HG02763 (cell line): ENCODE results near the gene OR13J1.
"Not testable (repeated sequence)": the region's sequence is repeated elsewhere in the genome, so short reads cannot be mapped to it uniquely, and the experiment has no call there.

Experiments used
- ATAC-seq: cut with Tn5 transposase; IDR thresholded peaks from one replicate; pipeline ENCODE4 v1.9.1; 2021; ENCODE audit warnings: mild to moderate bottlenecking, moderate library complexity; ENCODE audit not compliant: unreplicated experiment

OR13J1 gene

GRCh38 chr9:35905051-35905781, 35.0 kb upstream of the OR13J1 start:
- ATAC-seq = no peak

DNA sequence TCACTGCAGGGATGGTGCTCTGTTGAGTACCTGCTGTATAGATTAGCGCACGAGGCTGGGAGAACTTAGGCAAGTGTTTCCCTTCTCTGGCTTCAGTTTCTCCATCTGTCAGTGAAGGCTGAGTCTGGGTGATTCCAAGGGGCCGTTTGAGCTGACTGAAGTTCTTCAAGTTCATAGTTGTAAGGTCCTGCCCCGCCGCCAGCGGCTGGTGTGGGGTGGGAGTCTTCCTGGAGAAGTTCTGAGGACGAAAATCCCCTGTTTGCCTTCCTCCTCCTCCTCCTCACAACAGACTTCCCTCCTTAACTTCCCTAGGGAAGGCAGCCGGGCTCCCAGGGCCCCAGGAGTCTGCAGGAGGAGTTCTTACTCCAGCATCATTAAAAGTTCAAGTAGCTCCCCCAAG, 34.1 kb upstream of the OR13J1 start:
- no peak for ATAC-seq

DNA sequence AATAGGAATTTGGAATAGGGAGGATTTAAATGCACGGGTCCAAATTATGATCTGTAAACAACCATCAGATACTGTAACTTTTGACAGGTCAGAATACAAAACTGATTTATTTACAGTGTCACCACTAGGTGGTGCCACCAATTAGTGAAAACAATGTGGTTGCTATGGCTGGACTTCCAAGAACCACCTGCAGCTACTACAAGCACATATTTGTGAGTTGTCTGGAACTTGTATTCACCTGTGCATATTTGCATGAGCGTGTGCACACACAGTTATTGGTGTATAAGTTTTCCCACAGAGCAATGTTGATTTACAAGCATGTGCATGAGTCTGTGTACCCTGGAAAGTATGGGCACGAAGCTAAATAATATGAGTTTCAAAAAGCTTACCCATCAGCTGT, 32.8 kb upstream of the OR13J1 start:
- no peak for ATAC-seq

DNA sequence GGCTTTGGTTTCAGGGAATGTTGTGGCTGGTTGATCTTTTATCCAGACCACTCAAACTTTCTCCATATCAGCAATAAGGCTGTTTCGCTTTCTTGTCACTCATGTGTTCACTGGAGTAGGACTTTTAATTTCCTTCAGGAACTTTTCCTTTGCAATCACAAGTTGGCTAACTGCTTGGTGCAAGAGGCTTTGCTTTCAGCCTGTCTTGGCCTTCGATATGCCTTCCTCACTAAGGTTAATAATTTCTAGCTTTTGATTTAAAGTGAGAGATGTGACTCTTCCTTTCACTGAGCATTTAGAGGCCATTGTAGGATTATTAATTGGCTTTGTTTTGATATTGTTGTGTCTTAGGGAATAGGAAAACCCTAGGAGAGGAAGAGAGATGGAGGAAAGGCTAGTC, 28.8 kb upstream of the OR13J1 start:
- ATAC-seq = no peak

DNA sequence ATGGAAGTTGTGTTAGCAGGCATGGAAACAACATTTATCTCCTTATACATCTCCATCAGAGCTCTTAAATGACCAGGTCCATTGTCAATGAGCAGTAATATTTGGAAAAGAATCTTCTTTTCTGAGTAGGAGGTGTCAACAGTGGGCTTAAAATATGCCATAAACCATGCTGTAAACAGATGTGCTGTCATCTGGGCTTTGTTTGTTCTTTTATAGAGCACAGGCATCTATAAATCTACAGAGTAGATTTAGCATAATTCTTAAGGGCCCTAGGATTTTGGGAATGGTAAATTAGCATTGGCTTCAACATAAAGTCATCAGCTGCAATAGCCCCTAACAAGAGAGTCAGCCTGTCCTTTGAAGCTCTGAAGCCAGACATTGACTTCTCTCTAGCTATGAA, 28.1 kb upstream of the OR13J1 start:
- ATAC-seq = no peak

- ATAC-seq = not testable (repeated sequence)
These were observed 27.3 kb upstream of the OR13J1 start for GRCh38 chr9:35897376-35898099.

DNA sequence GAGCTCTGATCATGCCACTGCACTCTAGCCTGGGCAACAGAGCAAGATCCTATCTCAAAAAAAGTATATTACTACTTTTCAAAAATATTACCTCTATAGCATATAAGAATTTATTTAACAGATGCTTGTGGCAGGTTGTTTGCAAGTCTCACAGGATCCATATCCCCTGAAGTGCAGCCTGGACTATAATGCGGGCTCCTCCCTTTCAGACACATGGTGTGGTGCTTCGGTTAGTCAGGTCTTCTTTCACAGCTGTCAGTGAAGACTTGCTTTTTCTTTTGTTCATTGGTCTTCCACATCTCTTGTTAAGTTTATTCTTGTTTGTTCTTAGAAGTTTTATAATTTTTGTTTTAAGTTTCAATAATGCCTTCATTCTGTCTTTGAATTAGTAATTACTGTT, 26.4 kb upstream of the OR13J1 start:
- ATAC-seq = no peak

DNA sequence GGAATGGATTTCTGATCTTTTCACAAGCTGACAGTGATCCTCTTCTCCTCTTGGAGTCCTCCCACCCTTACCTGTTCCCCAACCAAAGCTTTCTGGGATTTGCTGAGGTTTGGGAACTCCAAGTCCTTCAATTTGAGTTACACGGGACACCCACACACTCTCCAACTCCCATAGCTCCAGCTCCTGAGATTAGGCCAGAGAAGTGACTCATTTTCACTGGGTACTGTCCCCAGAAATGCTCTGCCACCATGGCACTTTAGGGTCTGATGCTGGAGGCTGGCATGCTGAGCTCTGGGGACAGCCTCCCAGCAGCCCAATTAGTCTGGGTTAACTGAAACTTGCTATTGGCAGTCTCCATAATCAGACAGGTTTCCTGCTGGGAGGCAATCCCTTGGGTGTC, 21.9 kb upstream of the OR13J1 start:
- no peak for ATAC-seq

- ATAC-seq = no peak
These were observed 21.4 kb upstream of the OR13J1 start for GRCh38 chr9:35891646-35892045.

GRCh38 chr9:35884908-35885307, 14.7 kb upstream of the OR13J1 start:
- not testable (repeated sequence) for ATAC-seq

- ATAC-seq = no peak
These were observed 12.8 kb upstream of the OR13J1 start for GRCh38 chr9:35882996-35883395.

DNA sequence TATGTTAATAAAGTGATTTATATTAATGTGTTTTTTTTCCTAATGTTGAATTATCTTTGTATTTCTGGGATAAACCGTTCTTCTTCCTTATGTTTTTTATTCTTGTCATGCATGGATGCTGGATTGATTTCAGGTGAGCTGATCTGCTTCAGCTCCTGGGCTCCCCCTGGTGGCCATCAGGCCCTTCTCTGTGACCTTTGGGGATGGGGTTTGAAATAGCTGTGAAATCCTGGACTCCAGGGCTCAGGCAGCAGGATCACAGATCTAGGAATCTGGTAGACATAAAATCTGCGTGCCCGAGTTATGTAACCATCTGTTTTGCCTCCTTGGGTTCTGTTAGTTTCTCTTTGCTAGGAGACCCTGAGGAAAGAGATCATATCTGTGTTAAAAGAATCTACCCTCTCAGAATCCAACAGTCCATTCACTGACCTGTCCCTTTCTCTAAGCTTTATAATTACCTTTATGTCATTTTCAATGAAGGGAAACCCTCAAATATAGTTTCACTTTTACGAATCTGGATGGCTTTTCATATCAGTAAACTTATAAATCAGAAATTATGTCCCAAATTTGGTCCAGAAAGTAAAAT, 12.2 kb upstream of the OR13J1 start:
- ATAC-seq = no peak

- no peak for ATAC-seq
These were observed 2.3 kb upstream of the OR13J1 start for GRCh38 chr9:35872505-35872904.

DNA sequence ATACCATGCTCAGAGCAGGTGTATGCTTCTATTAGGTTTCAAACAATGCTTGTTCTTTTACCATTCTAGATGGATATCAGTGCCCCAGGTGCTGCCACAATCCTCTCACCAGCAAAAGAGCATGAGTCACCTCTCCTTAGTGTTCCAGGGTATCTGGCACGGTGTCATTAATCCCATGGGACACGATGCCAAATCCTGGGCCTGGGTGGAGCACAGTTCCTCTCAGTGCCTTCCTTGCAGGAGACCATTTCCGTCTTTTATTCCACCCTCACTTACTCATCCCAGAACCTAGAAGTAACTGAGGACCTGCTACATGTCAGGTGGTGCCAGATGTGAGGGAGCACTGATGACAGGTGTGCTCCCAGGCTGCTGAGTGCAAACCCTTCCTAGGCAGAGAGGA, 1.3 kb upstream of the OR13J1 start:
- ATAC-seq = no peak

GRCh38 chr9:35869621-35870216, 482 bp downstream of the OR13J1 start:
- no peak for ATAC-seq

- ATAC-seq = no peak
These were observed 1.3 kb downstream of the OR13J1 start for GRCh38 chr9:35868933-35869332.

DNA sequence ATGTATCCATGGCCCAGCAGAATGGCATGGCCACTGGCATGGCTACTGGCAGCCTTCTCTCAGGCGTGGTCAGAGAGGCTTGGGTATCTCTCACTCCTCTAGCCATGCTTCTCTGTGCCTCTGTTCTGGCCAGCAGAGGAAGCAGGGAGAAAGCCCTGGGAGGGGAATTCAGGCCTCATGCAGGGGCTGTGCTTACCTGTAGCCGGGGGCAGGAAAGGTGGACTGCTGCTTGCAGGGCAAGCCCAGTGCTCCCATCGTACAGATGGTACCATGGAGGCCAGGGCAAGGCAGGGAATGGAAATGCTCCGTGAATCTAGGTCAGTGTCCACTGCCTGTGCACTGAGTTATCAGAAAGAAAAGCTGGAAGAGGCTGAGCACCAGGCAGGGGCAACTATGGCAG, 2.7 kb downstream of the OR13J1 start:
- ATAC-seq = no peak

GRCh38 chr9:35864695-35865255, 5.4 kb downstream of the OR13J1 start:
- ATAC-seq = no peak

GRCh38 chr9:35863583-35863982, 6.6 kb downstream of the OR13J1 start:
- ATAC-seq = no peak

- ATAC-seq = no peak
These were observed 7.9 kb downstream of the OR13J1 start for GRCh38 chr9:35862328-35862727.

- ATAC-seq = no peak
These were observed 8.9 kb downstream of the OR13J1 start for GRCh38 chr9:35861161-35861897.
